SK-N-SH treated with all-trans-retinoic acid at 6 μM for 48 hours (cell line): Measurements from ENCODE around the gene MKKS.

Experiments
- ATAC-seq: fragments of 200-7000 bp; cut with Tn5 transposase; 3 replicates; pipeline ENCODE4 v1.9.1; 2020; ENCODE audit warnings: mild to moderate bottlenecking, moderate library complexity
- ARNTL ChIP-seq: fragments of 450-650 bp; formaldehyde crosslinking; IDR thresholded peaks from 2 replicates; pipeline ENCODE4 v1.5.0; 2020; ENCODE audit warnings: low read depth, mild to moderate bottlenecking, moderate library complexity, borderline replicate concordance
- BACH2 ChIP-seq: fragments of 250-450 bp; sonication (Bioruptor Pico); IDR thresholded peaks from 2 replicates; pipeline ENCODE4 v1.9.0; 2021; ENCODE audit warnings: mild to moderate bottlenecking, borderline replicate concordance
- CSDC2 ChIP-seq: fragments of 250-450 bp; sonication (Bioruptor Pico); IDR thresholded peaks from 2 replicates; pipeline ENCODE4 v1.5.0; 2020; ENCODE audit warnings: mild to moderate bottlenecking, moderate library complexity
- ESRRG ChIP-seq: fragments of 250-450 bp; sonication (Bioruptor Pico); IDR thresholded peaks from 2 replicates; pipeline ENCODE4 v1.6.1; 2021; ENCODE audit warnings: mild to moderate bottlenecking
- GLIS3 ChIP-seq: fragments of 250-450 bp; sonication (Bioruptor Pico); IDR thresholded peaks from 2 replicates; pipeline ENCODE4 v1.5.0; 2020; ENCODE audit warnings: mild to moderate bottlenecking, moderate library complexity
- ISL1 ChIP-seq: fragments of 250-450 bp; sonication (Bioruptor Pico); IDR thresholded peaks from 2 replicates; pipeline ENCODE4 v2.1.2; 2022; ENCODE audit warnings: mild to moderate bottlenecking, moderate library complexity
- OSR1 ChIP-seq: fragments of 250-450 bp; sonication (Bioruptor Pico); IDR thresholded peaks from 2 replicates; pipeline ENCODE4 v1.8.0; 2022; ENCODE audit warnings: moderate library complexity, mild to moderate bottlenecking, inconsistent platforms
- PPARA ChIP-seq: fragments of 250-450 bp; sonication (Bioruptor Pico); IDR thresholded peaks from 2 replicates; pipeline ENCODE4 v1.5.0; 2020; ENCODE audit warnings: mild to moderate bottlenecking, borderline replicate concordance
- RARB ChIP-seq: fragments of 250-450 bp; sonication (Bioruptor Pico); IDR thresholded peaks from 2 replicates; pipeline ENCODE4 v1.8.0; 2021; ENCODE audit warnings: mild to moderate bottlenecking, moderate library complexity
- TCF4 ChIP-seq: fragments of 250-450 bp; sonication (Bioruptor Pico); IDR thresholded peaks from 2 replicates; pipeline ENCODE4 v1.8.0; 2021; ENCODE audit warnings: mild to moderate bottlenecking, moderate library complexity, borderline replicate concordance
- TOX ChIP-seq: fragments of 250-450 bp; sonication (Bioruptor Pico); IDR thresholded peaks from 2 replicates; pipeline ENCODE4 v1.8.0; 2021; ENCODE audit warnings: mild to moderate bottlenecking, moderate library complexity, borderline replicate concordance
- ZC3H10 ChIP-seq: fragments of 250-450 bp; sonication (Bioruptor Pico); IDR thresholded peaks from 2 replicates; pipeline ENCODE4 v1.5.1; 2021; ENCODE audit warnings: mild to moderate bottlenecking, moderate library complexity
- ZFP30 ChIP-seq: fragments of 450-650 bp; formaldehyde crosslinking; IDR thresholded peaks from 2 replicates; pipeline ENCODE4 v1.5.0; 2022; ENCODE audit warnings: mild to moderate bottlenecking, moderate library complexity
- ZNF565 ChIP-seq: fragments of 450-650 bp; formaldehyde crosslinking; conservative IDR thresholded peaks from 2 replicates; pipeline ENCODE4 v1.5.0; 2020; ENCODE audit warnings: low read depth, mild to moderate bottlenecking, moderate library complexity
- ZNF70 ChIP-seq: fragments of 450-650 bp; formaldehyde crosslinking; IDR thresholded peaks from 2 replicates; pipeline ENCODE4 v1.5.0; 2020; ENCODE audit warnings: mild to moderate bottlenecking, moderate library complexity
- ZNF8 ChIP-seq: fragments of 450-650 bp; formaldehyde crosslinking; IDR thresholded peaks from 2 replicates; pipeline ENCODE4 v1.5.0; 2020; ENCODE audit warnings: mild to moderate bottlenecking, moderate library complexity
- TF ChIP-seq, protein P1 (sequence below): fragments of 250-450 bp; sonication (Bioruptor Pico); IDR thresholded peaks from 2 replicates; pipeline ENCODE4 v1.5.0; 2020; ENCODE audit warnings: mild to moderate bottlenecking, moderate library complexity
- TF ChIP-seq, protein P2 (sequence below): fragments of 250-450 bp; sonication (Bioruptor Pico); IDR thresholded peaks from 2 replicates; pipeline ENCODE4 v1.5.1; 2020; ENCODE audit warnings: low read depth, mild to moderate bottlenecking, moderate library complexity
- TF ChIP-seq, protein P3 (sequence below): fragments of 250-450 bp; sonication (Bioruptor Pico); IDR thresholded peaks from 2 replicates; pipeline ENCODE4 v1.8.0; 2020; ENCODE audit warnings: mild to moderate bottlenecking, moderate library complexity, borderline replicate concordance
- TF ChIP-seq, protein P4 (sequence below): fragments of 250-450 bp; sonication (Bioruptor Pico); IDR thresholded peaks from 2 replicates; pipeline ENCODE4 v1.8.0; 2021; ENCODE audit warnings: low read depth, mild to moderate bottlenecking, moderate library complexity, borderline replicate concordance
- TF ChIP-seq, protein P5 (sequence below): fragments of 250-450 bp; sonication (Bioruptor Pico); IDR thresholded peaks from 2 replicates; pipeline ENCODE4 v1.5.1; 2021; ENCODE audit warnings: mild to moderate bottlenecking, moderate library complexity

MKKS gene

DNA sequence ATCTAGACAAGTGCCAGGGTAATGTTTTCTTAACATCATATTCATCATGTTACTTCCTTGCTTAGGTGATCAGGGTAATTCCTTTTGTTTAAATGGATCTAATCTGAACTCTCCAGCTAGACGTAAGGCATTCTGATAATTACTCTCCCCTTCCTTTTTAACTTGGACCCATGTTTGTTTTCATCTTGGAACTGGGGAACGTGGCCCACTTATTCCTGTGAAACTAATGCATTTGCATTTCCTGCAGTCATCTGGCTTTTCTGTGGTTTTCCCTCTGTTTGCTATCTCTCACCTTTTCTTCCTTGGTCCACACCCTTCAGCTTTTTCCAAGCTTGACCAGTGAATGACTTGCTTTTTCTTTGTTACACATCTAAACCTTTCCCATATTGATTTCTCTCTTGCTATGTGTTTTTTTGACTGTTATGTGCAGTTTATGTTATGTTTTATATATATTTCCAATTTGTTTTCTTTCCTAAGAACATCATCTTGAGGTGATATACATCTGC lies 34.4 kb upstream of the MKKS start:
- TF ChIP-seq ZC3H10 (CRISPR knock-in tag) (no peak), ARNTL (CRISPR knock-in tag) (no peak), OSR1 (CRISPR knock-in tag) (no peak), ZNF8 (CRISPR knock-in tag) (no peak), CSDC2 (CRISPR knock-in tag) (no peak), TCF4 (CRISPR knock-in tag) (no peak), BACH2 (CRISPR knock-in tag) (no peak), ISL1 (CRISPR knock-in tag) (no peak), ZNF70 (CRISPR knock-in tag) (no peak), GLIS3 (CRISPR knock-in tag) (no peak), ZNF565 (no peak), RARB (CRISPR knock-in tag) (no peak), TOX (CRISPR knock-in tag) (no peak)
- TF ChIP-seq, protein P1, sequence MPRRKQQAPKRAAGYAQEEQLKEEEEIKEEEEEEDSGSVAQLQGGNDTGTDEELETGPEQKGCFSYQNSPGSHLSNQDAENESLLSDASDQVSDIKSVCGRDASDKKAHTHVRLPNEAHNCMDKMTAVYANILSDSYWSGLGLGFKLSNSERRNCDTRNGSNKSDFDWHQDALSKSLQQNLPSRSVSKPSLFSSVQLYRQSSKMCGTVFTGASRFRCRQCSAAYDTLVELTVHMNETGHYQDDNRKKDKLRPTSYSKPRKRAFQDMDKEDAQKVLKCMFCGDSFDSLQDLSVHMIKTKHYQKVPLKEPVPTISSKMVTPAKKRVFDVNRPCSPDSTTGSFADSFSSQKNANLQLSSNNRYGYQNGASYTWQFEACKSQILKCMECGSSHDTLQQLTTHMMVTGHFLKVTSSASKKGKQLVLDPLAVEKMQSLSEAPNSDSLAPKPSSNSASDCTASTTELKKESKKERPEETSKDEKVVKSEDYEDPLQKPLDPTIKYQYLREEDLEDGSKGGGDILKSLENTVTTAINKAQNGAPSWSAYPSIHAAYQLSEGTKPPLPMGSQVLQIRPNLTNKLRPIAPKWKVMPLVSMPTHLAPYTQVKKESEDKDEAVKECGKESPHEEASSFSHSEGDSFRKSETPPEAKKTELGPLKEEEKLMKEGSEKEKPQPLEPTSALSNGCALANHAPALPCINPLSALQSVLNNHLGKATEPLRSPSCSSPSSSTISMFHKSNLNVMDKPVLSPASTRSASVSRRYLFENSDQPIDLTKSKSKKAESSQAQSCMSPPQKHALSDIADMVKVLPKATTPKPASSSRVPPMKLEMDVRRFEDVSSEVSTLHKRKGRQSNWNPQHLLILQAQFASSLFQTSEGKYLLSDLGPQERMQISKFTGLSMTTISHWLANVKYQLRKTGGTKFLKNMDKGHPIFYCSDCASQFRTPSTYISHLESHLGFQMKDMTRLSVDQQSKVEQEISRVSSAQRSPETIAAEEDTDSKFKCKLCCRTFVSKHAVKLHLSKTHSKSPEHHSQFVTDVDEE = no peak
- TF ChIP-seq, protein P2, sequence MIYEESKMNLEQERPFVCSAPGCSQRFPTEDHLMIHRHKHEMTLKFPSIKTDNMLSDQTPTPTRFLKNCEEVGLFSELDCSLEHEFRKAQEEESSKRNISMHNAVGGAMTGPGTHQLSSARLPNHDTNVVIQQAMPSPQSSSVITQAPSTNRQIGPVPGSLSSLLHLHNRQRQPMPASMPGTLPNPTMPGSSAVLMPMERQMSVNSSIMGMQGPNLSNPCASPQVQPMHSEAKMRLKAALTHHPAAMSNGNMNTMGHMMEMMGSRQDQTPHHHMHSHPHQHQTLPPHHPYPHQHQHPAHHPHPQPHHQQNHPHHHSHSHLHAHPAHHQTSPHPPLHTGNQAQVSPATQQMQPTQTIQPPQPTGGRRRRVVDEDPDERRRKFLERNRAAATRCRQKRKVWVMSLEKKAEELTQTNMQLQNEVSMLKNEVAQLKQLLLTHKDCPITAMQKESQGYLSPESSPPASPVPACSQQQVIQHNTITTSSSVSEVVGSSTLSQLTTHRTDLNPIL (CRISPR knock-in tag) = no peak
- TF ChIP-seq, protein P3, sequence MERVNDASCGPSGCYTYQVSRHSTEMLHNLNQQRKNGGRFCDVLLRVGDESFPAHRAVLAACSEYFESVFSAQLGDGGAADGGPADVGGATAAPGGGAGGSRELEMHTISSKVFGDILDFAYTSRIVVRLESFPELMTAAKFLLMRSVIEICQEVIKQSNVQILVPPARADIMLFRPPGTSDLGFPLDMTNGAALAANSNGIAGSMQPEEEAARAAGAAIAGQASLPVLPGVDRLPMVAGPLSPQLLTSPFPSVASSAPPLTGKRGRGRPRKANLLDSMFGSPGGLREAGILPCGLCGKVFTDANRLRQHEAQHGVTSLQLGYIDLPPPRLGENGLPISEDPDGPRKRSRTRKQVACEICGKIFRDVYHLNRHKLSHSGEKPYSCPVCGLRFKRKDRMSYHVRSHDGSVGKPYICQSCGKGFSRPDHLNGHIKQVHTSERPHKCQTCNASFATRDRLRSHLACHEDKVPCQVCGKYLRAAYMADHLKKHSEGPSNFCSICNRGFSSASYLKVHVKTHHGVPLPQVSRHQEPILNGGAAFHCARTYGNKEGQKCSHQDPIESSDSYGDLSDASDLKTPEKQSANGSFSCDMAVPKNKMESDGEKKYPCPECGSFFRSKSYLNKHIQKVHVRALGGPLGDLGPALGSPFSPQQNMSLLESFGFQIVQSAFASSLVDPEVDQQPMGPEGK (CRISPR knock-in tag) = no peak
- no peak for ATAC-seq

DNA sequence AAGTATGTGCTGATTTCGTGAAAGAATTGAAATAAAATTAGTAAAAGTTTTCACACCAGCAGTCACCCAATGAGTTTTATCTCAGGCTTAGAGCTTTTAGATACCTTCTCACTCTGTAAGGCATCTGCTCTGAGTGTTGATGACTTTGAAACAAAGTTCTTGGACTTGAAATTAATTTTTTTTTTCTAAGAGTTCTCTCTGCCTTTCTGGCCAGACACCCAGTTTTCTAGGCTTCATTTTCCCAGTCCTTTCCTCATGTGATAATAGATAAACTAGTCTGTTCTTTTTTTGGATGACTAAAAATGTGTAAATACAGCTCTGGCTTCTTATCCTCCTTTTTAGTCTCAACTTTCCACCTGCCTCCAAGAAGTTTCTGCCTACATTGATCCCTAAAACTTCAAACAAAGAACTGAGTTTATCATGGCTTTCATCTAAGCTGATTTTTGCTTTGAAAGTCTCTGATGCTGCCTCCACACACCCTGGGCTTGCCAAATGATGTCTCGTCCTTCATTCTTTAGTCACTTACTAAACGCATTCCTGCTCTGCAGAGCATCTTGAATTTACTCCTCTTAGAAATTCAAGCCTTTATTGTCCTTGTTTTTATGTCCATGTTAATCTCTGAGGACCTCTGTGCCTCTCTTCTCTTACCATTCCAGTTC lies 33.8 kb upstream of the MKKS start:
- TF ChIP-seq ZNF565 (no peak), BACH2 (CRISPR knock-in tag) (no peak), ESRRG (CRISPR knock-in tag) (no peak), TCF4 (CRISPR knock-in tag) (no peak), ISL1 (CRISPR knock-in tag) (no peak), PPARA (CRISPR knock-in tag) (no peak), CSDC2 (CRISPR knock-in tag) (no peak), ZNF8 (CRISPR knock-in tag) (no peak), ZFP30 (CRISPR knock-in tag) (no peak), RARB (CRISPR knock-in tag) (no peak), OSR1 (CRISPR knock-in tag) (no peak), ARNTL (CRISPR knock-in tag) (no peak)
- TF ChIP-seq, protein P4, sequence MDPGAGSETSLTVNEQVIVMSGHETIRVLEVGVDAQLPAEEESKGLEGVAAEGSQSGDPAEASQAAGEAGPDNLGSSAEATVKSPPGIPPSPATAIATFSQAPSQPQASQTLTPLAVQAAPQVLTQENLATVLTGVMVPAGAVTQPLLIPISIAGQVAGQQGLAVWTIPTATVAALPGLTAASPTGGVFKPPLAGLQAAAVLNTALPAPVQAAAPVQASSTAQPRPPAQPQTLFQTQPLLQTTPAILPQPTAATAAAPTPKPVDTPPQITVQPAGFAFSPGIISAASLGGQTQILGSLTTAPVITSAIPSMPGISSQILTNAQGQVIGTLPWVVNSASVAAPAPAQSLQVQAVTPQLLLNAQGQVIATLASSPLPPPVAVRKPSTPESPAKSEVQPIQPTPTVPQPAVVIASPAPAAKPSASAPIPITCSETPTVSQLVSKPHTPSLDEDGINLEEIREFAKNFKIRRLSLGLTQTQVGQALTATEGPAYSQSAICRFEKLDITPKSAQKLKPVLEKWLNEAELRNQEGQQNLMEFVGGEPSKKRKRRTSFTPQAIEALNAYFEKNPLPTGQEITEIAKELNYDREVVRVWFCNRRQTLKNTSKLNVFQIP = no peak
- TF ChIP-seq, protein P3 (CRISPR knock-in tag) = no peak
- TF ChIP-seq, protein P5, sequence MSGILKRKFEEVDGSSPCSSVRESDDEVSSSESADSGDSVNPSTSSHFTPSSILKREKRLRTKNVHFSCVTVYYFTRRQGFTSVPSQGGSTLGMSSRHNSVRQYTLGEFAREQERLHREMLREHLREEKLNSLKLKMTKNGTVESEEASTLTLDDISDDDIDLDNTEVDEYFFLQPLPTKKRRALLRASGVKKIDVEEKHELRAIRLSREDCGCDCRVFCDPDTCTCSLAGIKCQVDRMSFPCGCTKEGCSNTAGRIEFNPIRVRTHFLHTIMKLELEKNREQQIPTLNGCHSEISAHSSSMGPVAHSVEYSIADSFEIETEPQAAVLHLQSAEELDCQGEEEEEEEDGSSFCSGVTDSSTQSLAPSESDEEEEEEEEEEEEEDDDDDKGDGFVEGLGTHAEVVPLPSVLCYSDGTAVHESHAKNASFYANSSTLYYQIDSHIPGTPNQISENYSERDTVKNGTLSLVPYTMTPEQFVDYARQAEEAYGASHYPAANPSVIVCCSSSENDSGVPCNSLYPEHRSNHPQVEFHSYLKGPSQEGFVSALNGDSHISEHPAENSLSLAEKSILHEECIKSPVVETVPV (CRISPR knock-in tag) = no peak
- TF ChIP-seq, protein P1 = no peak
- TF ChIP-seq, all 23 proteins: peak for 0
- peak; percentile 34; the same call in 2 of the 3 replicates for ATAC-seq
